ENCODE data around the gene ZNF362. TPM values are rescaled to one million over a fixed set of nuclear protein-coding genes. Genes with fewer than 3 reads are reported as not detected.

ZNF362 gene
- total RNA-seq, 4 donors from 2014 or later, result 3.6 to 18.9 (median 13.7) TPM

- intact Hi-C loops (cut with DNase I), result no loop called here
- peaks cover 0 to 72% (median 0%) of the 10 kb centered on the region in 3 donors for H3K36me3 ChIP-seq
- no peak for DNase-seq
- peak overlapping the region in 3 of 4 donors; percentile 6 to 67 (median 57) for H3K27ac ChIP-seq
- no peaks in the 10 kb centered on the region for H3K9me3 ChIP-seq
- WGBS, 2 donors, result 66 to 72% methylated on average over 9 to 13 of the region's 13 CpGs
- H3K4me1 ChIP-seq, result peaks cover 0 to 40% (median 16%) of the 10 kb centered on the region in 3 donors
- TF ChIP-seq POLR2A (IDR thresholded peaks at IDR 0.05), result no peak
- TF ChIP-seq, protein P1, sequence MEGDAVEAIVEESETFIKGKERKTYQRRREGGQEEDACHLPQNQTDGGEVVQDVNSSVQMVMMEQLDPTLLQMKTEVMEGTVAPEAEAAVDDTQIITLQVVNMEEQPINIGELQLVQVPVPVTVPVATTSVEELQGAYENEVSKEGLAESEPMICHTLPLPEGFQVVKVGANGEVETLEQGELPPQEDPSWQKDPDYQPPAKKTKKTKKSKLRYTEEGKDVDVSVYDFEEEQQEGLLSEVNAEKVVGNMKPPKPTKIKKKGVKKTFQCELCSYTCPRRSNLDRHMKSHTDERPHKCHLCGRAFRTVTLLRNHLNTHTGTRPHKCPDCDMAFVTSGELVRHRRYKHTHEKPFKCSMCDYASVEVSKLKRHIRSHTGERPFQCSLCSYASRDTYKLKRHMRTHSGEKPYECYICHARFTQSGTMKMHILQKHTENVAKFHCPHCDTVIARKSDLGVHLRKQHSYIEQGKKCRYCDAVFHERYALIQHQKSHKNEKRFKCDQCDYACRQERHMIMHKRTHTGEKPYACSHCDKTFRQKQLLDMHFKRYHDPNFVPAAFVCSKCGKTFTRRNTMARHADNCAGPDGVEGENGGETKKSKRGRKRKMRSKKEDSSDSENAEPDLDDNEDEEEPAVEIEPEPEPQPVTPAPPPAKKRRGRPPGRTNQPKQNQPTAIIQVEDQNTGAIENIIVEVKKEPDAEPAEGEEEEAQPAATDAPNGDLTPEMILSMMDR (IDR thresholded peaks at IDR 0.05), result no peak
- no peaks in the 10 kb centered on the region for H3K27me3 ChIP-seq
- H3K4me3 ChIP-seq, result no peak overlapping the region
Measured at GRCh38 chr1:33292726-33293340, 36.5 kb downstream of the ZNF362 start.

GRCh38 chr1:33294071-33295010 is 38.0 kb downstream of the ZNF362 start:
- 72 to 73% methylated on average over 10 to 12 of the region's 13 CpGs for WGBS, 2 donors
- TF ChIP-seq, protein P1 (IDR thresholded peaks at IDR 0.05), result no peak
- TF ChIP-seq POLR2A (IDR thresholded peaks at IDR 0.05), result no peak
- intact Hi-C loops (cut with DNase I), result loop anchor here (5.0 kb wide), 2 partner anchors 73 to 173 kb away; no protein-coding TSS in a partner anchor
- H3K36me3 ChIP-seq, result peaks cover 0 to 74% (median 0%) of the 10 kb centered on the region in 3 donors
- H3K9me3 ChIP-seq, result no peaks in the 10 kb centered on the region
- peaks cover 0 to 51% (median 16%) of the 10 kb centered on the region in 3 donors for H3K4me1 ChIP-seq
- H3K4me3 ChIP-seq, result no peak overlapping the region
- no peak for DNase-seq
- H3K27ac ChIP-seq, result peak overlapping the region in 3 of 4 donors; percentile 58 to 72 (median 70)
- no peaks in the 10 kb centered on the region for H3K27me3 ChIP-seq

DNA sequence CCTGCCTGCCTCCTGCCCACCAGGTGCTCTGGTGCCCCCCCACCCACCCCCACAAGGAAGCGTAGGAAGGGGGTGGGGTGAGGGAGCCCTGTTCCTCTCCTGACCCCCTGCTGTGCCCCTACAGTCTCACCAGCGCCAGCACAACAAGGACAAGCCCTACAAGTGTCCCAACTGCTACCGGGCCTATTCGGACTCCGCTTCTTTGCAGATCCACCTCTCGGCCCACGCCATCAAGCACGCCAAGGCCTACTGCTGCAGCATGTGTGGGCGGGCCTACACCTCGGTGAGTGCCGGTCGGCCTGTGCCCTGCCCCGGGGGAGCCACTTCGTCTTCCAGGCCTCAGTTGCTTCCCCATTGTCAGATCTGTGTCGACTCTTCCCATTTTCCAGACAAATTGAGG is 38.7 kb downstream of the ZNF362 start:
- TF ChIP-seq, protein P1 (IDR thresholded peaks at IDR 0.05), result no peak
- no peak for TF ChIP-seq POLR2A (IDR thresholded peaks at IDR 0.05)
- peak overlapping the region in 3 of 4 donors; percentile 58 to 72 (median 70) for H3K27ac ChIP-seq
- peaks cover 0 to 51% (median 16%) of the 10 kb centered on the region in 3 donors for H3K4me1 ChIP-seq
- intact Hi-C loops (cut with DNase I), result loop anchor here (5.0 kb wide), 2 partner anchors 72 to 172 kb away; no protein-coding TSS in a partner anchor
- H3K27me3 ChIP-seq, result no peaks in the 10 kb centered on the region
- H3K36me3 ChIP-seq, result peaks cover 0 to 74% (median 0%) of the 10 kb centered on the region in 3 donors
- no peak for DNase-seq
- WGBS, 2 donors, result 55% methylated on average over 4 of the region's 15 CpGs; no CpG with 5 or more reads in 1 of the 2 donors
- no peaks in the 10 kb centered on the region for H3K9me3 ChIP-seq
- no peak overlapping the region for H3K4me3 ChIP-seq

GRCh38 chr1:33295450-33296081 is 39.3 kb downstream of the ZNF362 start:
- TF ChIP-seq, protein P1 (IDR thresholded peaks at IDR 0.05), result peak; percentile 86 to 100 (median 98)
- TF ChIP-seq POLR2A (IDR thresholded peaks at IDR 0.05), result no peak
- no peak for DNase-seq
- Histone ChIP-seq H3K9me3 (no peaks in the 10 kb centered on the region), H3K36me3 (peaks cover 0 to 77% (median 0%) of the 10 kb centered on the region in 3 donors), H3K4me3 (no peak overlapping the region), H3K27ac (peak overlapping the region; percentile 31 to 72 (median 64)), H3K4me1 (peaks cover 0 to 56% (median 18%) of the 10 kb centered on the region in 3 donors), H3K27me3 (no peaks in the 10 kb centered on the region)
- WGBS, 2 donors, result 30 to 70% methylated on average over 2 to 9 of the region's 12 CpGs
- intact Hi-C loops (cut with DNase I), result loop anchor here (5.0 kb wide), 2 partner anchors 72 to 172 kb away; no protein-coding TSS in a partner anchor
